ENCODE data around the gene CORO6. TPM values are rescaled to one million over a fixed set of nuclear protein-coding genes. Genes with fewer than 3 reads are reported as not detected.

Gene CORO6
- total and polyA plus RNA-seq, 2 of the 13 experiments (the other 11 are each of a cell fraction or from before 2014, with no cell fraction given) = 0.42 to 0.82 TPM

GRCh38 chr17:29610395-29610794 lies 12.3 kb downstream of the CORO6 start (continued):
- TF ChIP-seq ZBTB21 (CRISPR knock-in tag; IDR thresholded peaks at IDR 0.05) = no peak

- BruUV-seq (replicated peaks) = no TSS peak
- no peaks in the 10 kb centered on the region for H4K20me1 ChIP-seq (ENCODE audit: insufficient read depth, low read length)
- ChIA-PET POLR2A (no interaction called here), CTCF (ENCODE audit: low intra/inter-chr PET ratio, low total read pairs) (no interaction called here)
- H3K79me2 ChIP-seq (ENCODE audit: insufficient read depth, low read length) = no peaks in the 10 kb centered on the region
- peaks cover 6 to 9% of the 10 kb centered on the region in 2 experiments; a peak in 3 of 5 replicates for H3K27me3 ChIP-seq (ENCODE audit: control insufficient read depth in 1 of 2, insufficient read depth in 2 of 2, low read length in 2 of 2)
- no peak overlapping the region; the same call in 1 of the 2 replicates for H3K4me2 ChIP-seq (ENCODE audit: low read depth, low read length)
- H3K9ac ChIP-seq (ENCODE audit: insufficient read depth, low read depth, low read length) = no peak overlapping the region
- H3K9me3 ChIP-seq (ENCODE audit: low read length) = no peaks in the 10 kb centered on the region
- H3K27ac ChIP-seq (ENCODE audit: extremely low read length, insufficient read depth, low read length) = no peak overlapping the region
- no peak overlapping the region for H3K4me3 ChIP-seq (replicated peaks in 1 of 3; ENCODE audit: insufficient read depth in 1 of 3, low read depth in 2 of 3, low read length in 3 of 3)
- intact Hi-C loops (cut with micrococcal nuclease; ENCODE audit: unreplicated experiment) (no loop called here), in situ Hi-C loops (cut with HindIII; ENCODE audit: extremely low pct_ligation_motif_present, low pct_unique_long_range_greater_than_20kb) (no loop called here)
- no peak for ATAC-seq
- peaks cover 13% of the 10 kb centered on the region for H3K4me1 ChIP-seq (ENCODE audit: insufficient read depth, low read length)
- no peak overlapping the region for H2AFZ ChIP-seq (ENCODE audit: low read length)
- 90% methylated on average over 6 of the region's 15 CpGs for WGBS (ENCODE audit: low lambda C conversion rate)
- no peak for DNase-seq (ENCODE audit: low spot score)
- H3K36me3 ChIP-seq (replicated peaks in 1 of 2; ENCODE audit: control insufficient read depth in 1 of 2, insufficient read depth in 2 of 2, low read length in 2 of 2) = no peaks in the 10 kb centered on the region
- no peak for FAIRE-seq
- TF ChIP-seq NPAS2 (CRISPR knock-in tag; IDR thresholded peaks at IDR 0.05; ENCODE audit: borderline replicate concordance) (no peak), ZNF142 (CRISPR knock-in tag; IDR thresholded peaks at IDR 0.05) (no peak), ATF3 (CRISPR knock-in tag; IDR thresholded peaks at IDR 0.05) (no peak), ZNF18 (CRISPR knock-in tag; IDR thresholded peaks at IDR 0.05; ENCODE audit: insufficient replicate concordance) (no peak), ZNF460 (CRISPR knock-in tag; IDR thresholded peaks at IDR 0.05; ENCODE audit: borderline replicate concordance) (no peak), HNF4A (CRISPR knock-in tag; IDR thresholded peaks at IDR 0.05) (no peak), SCMH1 (CRISPR knock-in tag; IDR thresholded peaks at IDR 0.05; ENCODE audit: borderline replicate concordance) (no peak), ZNF234 (CRISPR knock-in tag; conservative IDR thresholded peaks at IDR 0.05) (no peak), HNRNPUL1 (IDR thresholded peaks at IDR 0.05; ENCODE audit: low read depth, low read length) (no peak), HES4 (CRISPR knock-in tag; IDR thresholded peaks at IDR 0.05; ENCODE audit: borderline replicate concordance) (no peak), ZFP90 (CRISPR knock-in tag; IDR thresholded peaks at IDR 0.05; ENCODE audit: borderline replicate concordance) (no peak), HDAC6 (IDR thresholded peaks at IDR 0.05; ENCODE audit: low read depth, low read length) (no peak), ELK4 (CRISPR knock-in tag; IDR thresholded peaks at IDR 0.05; ENCODE audit: borderline replicate concordance) (no peak), CC2D1A (CRISPR knock-in tag; IDR thresholded peaks at IDR 0.05) (no peak)
These were observed 13.7 kb downstream of the CORO6 start for GRCh38 chr17:29608986-29609385.
